ENCODE results near the gene FNBP1. TPM values are rescaled to one million over a fixed set of nuclear protein-coding genes. Genes with fewer than 3 reads are reported as not detected.

FNBP1 gene
- total and polyA plus RNA-seq, 2 of the 13 experiments (the other 11 are each of a cell fraction or from before 2014, with no cell fraction given) = 5.4 to 19.5 TPM

DNA sequence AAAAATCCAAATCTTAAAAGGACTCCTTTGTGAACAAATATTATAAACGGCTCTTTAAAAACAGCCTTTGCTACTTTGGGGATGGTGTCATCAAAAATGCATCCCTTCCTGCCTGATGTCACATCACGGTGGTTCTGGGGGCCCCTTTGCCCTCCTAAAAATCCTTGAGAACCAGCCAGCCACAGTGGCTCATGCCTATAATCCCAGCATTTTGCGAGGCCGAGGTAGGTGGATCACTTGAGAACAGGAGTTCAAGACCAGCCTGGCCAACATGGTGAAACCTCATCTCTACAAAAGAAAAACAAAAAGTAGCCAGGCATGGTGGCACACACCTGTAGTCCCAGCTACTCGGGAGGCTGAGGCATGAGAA is 43.9 kb downstream of the FNBP1 start (continued):
- TF ChIP-seq, protein P1, sequence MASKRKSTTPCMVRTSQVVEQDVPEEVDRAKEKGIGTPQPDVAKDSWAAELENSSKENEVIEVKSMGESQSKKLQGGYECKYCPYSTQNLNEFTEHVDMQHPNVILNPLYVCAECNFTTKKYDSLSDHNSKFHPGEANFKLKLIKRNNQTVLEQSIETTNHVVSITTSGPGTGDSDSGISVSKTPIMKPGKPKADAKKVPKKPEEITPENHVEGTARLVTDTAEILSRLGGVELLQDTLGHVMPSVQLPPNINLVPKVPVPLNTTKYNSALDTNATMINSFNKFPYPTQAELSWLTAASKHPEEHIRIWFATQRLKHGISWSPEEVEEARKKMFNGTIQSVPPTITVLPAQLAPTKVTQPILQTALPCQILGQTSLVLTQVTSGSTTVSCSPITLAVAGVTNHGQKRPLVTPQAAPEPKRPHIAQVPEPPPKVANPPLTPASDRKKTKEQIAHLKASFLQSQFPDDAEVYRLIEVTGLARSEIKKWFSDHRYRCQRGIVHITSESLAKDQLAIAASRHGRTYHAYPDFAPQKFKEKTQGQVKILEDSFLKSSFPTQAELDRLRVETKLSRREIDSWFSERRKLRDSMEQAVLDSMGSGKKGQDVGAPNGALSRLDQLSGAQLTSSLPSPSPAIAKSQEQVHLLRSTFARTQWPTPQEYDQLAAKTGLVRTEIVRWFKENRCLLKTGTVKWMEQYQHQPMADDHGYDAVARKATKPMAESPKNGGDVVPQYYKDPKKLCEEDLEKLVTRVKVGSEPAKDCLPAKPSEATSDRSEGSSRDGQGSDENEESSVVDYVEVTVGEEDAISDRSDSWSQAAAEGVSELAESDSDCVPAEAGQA (IDR thresholded peaks at IDR 0.05; ENCODE audit: low read depth) = no peak
- TF ChIP-seq, protein P1 (CRISPR knock-in tag; IDR thresholded peaks at IDR 0.05; ENCODE audit: borderline replicate concordance) = no peak
- TF ChIP-seq, protein P2, sequence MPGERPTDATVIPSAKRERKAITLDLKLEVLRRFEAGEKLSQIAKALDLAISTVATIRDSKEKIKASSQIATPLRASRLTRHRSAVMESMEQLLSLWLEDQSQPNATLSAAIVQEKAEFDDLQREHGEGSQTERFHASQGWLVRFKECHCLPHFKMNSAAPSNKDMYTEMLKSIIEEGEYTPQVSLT (CRISPR knock-in tag; IDR thresholded peaks at IDR 0.05; ENCODE audit: borderline replicate concordance, low read depth) = no peak
- TF ChIP-seq, protein P3, sequence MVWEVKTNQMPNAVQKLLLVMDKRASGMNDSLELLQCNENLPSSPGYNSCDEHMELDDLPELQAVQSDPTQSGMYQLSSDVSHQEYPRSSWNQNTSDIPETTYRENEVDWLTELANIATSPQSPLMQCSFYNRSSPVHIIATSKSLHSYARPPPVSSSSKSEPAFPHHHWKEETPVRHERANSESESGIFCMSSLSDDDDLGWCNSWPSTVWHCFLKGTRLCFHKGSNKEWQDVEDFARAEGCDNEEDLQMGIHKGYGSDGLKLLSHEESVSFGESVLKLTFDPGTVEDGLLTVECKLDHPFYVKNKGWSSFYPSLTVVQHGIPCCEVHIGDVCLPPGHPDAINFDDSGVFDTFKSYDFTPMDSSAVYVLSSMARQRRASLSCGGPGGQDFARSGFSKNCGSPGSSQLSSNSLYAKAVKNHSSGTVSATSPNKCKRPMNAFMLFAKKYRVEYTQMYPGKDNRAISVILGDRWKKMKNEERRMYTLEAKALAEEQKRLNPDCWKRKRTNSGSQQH (CRISPR knock-in tag; IDR thresholded peaks at IDR 0.05; ENCODE audit: low read depth) = no peak
- TF ChIP-seq TP53 (CRISPR knock-in tag; conservative IDR thresholded peaks at IDR 0.05) (no peak), CENPX (CRISPR knock-in tag; IDR thresholded peaks at IDR 0.05) (no peak), ZNF564 (CRISPR knock-in tag; IDR thresholded peaks at IDR 0.05) (no peak), PPARG (CRISPR knock-in tag; conservative IDR thresholded peaks at IDR 0.05) (no peak)
